WTC11 (cell line): ENCODE data around the gene TRIM75.

Experiments used
- ATF1 ChIP-seq: sonication (generic); formaldehyde crosslinking; IDR thresholded peaks from 2 replicates; pipeline ENCODE4 v1.8.1; 2023; ENCODE audit warnings: mild to moderate bottlenecking, moderate library complexity, missing genetic modification reagents
- CBFB ChIP-seq: sonication (generic); formaldehyde crosslinking; IDR thresholded peaks from 2 replicates; pipeline ENCODE4 v1.8.1; 2022; ENCODE audit warnings: mild to moderate bottlenecking, low read depth, missing genetic modification reagents
- ESRRA ChIP-seq: sonication (generic); formaldehyde crosslinking; IDR thresholded peaks from 2 replicates; pipeline ENCODE4 v1.8.1; 2022; ENCODE audit warnings: mild to moderate bottlenecking, missing genetic modification reagents, borderline replicate concordance
- IRF2 ChIP-seq: sonication (generic); formaldehyde crosslinking; IDR thresholded peaks from 2 replicates; pipeline ENCODE4 v1.8.0; 2022; ENCODE audit warnings: low read depth, missing genetic modification reagents, borderline replicate concordance
- NFYB ChIP-seq: sonication (generic); formaldehyde crosslinking; conservative IDR thresholded peaks from 2 replicates; pipeline ENCODE4 v1.8.0; 2022; ENCODE audit warnings: low read depth, missing genetic modification reagents
- NR2C2 ChIP-seq: sonication (generic); formaldehyde crosslinking; IDR thresholded peaks from 2 replicates; pipeline ENCODE4 v1.8.0; 2022; ENCODE audit warnings: mild to moderate bottlenecking, missing genetic modification reagents
- TF ChIP-seq, protein P1 (sequence below): fragments of 200-600 bp; IDR thresholded peaks from 2 replicates; pipeline ENCODE4 v1.8.0; 2022; ENCODE audit warnings: antibody characterized with exemption
- TF ChIP-seq, protein P2 (sequence below): sonication (generic); formaldehyde crosslinking; IDR thresholded peaks from 2 replicates; pipeline ENCODE4 v1.8.0; 2022; ENCODE audit warnings: missing genetic modification reagents
- TF ChIP-seq, protein P3 (sequence below): sonication (generic); formaldehyde crosslinking; IDR thresholded peaks from 2 replicates; pipeline ENCODE4 v1.8.0; 2022; ENCODE audit warnings: mild to moderate bottlenecking, missing genetic modification reagents
- TF ChIP-seq, protein P4 (sequence below): sonication (generic); formaldehyde crosslinking; IDR thresholded peaks from 2 replicates; pipeline ENCODE4 v1.8.0; 2023; ENCODE audit warnings: mild to moderate bottlenecking, missing genetic modification reagents
- TF ChIP-seq, protein P5 (sequence below): sonication (generic); formaldehyde crosslinking; IDR thresholded peaks from 2 replicates; pipeline ENCODE4 v1.8.1; 2022; ENCODE audit warnings: low read depth, missing genetic modification reagents, borderline replicate concordance

DNA sequence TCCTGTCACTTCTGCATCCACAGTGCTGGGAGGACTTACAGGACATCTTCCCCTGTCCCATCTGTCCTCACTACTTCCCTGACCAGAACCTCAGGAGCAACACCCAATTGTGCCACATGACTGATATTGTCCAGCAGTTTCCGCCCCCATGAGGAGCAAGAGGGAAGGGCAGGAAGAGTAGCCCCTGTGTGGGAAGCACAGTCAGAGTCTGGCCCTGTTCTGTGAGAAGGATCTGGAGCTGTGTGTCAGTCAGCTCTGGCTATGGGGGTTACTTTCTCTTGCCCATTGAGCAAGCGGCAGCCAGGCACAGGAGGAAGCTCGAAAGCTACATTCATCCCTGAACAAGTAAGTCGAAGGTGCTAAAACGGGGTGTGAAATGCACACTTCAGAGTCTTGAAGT is 36.7 kb upstream of the TRIM75 start:
- TF ChIP-seq, protein P1, sequence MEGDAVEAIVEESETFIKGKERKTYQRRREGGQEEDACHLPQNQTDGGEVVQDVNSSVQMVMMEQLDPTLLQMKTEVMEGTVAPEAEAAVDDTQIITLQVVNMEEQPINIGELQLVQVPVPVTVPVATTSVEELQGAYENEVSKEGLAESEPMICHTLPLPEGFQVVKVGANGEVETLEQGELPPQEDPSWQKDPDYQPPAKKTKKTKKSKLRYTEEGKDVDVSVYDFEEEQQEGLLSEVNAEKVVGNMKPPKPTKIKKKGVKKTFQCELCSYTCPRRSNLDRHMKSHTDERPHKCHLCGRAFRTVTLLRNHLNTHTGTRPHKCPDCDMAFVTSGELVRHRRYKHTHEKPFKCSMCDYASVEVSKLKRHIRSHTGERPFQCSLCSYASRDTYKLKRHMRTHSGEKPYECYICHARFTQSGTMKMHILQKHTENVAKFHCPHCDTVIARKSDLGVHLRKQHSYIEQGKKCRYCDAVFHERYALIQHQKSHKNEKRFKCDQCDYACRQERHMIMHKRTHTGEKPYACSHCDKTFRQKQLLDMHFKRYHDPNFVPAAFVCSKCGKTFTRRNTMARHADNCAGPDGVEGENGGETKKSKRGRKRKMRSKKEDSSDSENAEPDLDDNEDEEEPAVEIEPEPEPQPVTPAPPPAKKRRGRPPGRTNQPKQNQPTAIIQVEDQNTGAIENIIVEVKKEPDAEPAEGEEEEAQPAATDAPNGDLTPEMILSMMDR, result peak; percentile 26; the same call in 1 of the 2 replicates
- no peak for TF ChIP-seq CBFB (CRISPR knock-in tag)
- TF ChIP-seq, protein P2, sequence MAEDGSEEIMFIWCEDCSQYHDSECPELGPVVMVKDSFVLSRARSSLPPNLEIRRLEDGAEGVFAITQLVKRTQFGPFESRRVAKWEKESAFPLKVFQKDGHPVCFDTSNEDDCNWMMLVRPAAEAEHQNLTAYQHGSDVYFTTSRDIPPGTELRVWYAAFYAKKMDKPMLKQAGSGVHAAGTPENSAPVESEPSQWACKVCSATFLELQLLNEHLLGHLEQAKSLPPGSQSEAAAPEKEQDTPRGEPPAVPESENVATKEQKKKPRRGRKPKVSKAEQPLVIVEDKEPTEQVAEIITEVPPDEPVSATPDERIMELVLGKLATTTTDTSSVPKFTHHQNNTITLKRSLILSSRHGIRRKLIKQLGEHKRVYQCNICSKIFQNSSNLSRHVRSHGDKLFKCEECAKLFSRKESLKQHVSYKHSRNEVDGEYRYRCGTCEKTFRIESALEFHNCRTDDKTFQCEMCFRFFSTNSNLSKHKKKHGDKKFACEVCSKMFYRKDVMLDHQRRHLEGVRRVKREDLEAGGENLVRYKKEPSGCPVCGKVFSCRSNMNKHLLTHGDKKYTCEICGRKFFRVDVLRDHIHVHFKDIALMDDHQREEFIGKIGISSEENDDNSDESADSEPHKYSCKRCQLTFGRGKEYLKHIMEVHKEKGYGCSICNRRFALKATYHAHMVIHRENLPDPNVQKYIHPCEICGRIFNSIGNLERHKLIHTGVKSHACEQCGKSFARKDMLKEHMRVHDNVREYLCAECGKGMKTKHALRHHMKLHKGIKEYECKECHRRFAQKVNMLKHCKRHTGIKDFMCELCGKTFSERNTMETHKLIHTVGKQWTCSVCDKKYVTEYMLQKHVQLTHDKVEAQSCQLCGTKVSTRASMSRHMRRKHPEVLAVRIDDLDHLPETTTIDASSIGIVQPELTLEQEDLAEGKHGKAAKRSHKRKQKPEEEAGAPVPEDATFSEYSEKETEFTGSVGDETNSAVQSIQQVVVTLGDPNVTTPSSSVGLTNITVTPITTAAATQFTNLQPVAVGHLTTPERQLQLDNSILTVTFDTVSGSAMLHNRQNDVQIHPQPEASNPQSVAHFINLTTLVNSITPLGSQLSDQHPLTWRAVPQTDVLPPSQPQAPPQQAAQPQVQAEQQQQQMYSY (CRISPR knock-in tag), result no peak
- TF ChIP-seq ESRRA (CRISPR knock-in tag), result no peak
- no peak for TF ChIP-seq ATF1 (CRISPR knock-in tag)
- TF ChIP-seq, protein P3, sequence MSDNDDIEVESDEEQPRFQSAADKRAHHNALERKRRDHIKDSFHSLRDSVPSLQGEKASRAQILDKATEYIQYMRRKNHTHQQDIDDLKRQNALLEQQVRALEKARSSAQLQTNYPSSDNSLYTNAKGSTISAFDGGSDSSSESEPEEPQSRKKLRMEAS, result no peak
- TF ChIP-seq, protein P4, sequence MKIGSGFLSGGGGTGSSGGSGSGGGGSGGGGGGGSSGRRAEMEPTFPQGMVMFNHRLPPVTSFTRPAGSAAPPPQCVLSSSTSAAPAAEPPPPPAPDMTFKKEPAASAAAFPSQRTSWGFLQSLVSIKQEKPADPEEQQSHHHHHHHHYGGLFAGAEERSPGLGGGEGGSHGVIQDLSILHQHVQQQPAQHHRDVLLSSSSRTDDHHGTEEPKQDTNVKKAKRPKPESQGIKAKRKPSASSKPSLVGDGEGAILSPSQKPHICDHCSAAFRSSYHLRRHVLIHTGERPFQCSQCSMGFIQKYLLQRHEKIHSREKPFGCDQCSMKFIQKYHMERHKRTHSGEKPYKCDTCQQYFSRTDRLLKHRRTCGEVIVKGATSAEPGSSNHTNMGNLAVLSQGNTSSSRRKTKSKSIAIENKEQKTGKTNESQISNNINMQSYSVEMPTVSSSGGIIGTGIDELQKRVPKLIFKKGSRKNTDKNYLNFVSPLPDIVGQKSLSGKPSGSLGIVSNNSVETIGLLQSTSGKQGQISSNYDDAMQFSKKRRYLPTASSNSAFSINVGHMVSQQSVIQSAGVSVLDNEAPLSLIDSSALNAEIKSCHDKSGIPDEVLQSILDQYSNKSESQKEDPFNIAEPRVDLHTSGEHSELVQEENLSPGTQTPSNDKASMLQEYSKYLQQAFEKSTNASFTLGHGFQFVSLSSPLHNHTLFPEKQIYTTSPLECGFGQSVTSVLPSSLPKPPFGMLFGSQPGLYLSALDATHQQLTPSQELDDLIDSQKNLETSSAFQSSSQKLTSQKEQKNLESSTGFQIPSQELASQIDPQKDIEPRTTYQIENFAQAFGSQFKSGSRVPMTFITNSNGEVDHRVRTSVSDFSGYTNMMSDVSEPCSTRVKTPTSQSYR (CRISPR knock-in tag), result no peak
- no peak for TF ChIP-seq IRF2
- no peak for TF ChIP-seq NFYB (CRISPR knock-in tag)
- TF ChIP-seq, protein P5, sequence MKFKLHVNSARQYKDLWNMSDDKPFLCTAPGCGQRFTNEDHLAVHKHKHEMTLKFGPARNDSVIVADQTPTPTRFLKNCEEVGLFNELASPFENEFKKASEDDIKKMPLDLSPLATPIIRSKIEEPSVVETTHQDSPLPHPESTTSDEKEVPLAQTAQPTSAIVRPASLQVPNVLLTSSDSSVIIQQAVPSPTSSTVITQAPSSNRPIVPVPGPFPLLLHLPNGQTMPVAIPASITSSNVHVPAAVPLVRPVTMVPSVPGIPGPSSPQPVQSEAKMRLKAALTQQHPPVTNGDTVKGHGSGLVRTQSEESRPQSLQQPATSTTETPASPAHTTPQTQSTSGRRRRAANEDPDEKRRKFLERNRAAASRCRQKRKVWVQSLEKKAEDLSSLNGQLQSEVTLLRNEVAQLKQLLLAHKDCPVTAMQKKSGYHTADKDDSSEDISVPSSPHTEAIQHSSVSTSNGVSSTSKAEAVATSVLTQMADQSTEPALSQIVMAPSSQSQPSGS (CRISPR knock-in tag), result no peak
- TF ChIP-seq NR2C2 (CRISPR knock-in tag), result no peak
